Trophoblast cell (in vitro differentiated cells and primary cell): Measurements from ENCODE around the gene TFB1M.

Experiments
- DNase-seq, 2 donors: peaks; one replicate each; pipeline ENCODE4 v3.0.0-alpha.2; 2016
- H2AFZ ChIP-seq: 2 replicates; pipeline ENCODE4 v1.6.1; 2013; ENCODE audit warnings: low read length, moderate library complexity, mild to moderate bottlenecking; ENCODE audit not compliant: insufficient read depth, poor library complexity
- H2AK5ac ChIP-seq: 2 replicates; pipeline ENCODE4 v1.6.1; 2013; ENCODE audit warnings: mild to moderate bottlenecking, low read length
- H2BK120ac ChIP-seq: 2 replicates; pipeline ENCODE4 v1.6.1; 2013; ENCODE audit warnings: low read length, mild to moderate bottlenecking, moderate library complexity; ENCODE audit not compliant: insufficient read depth, poor library complexity
- H2BK12ac ChIP-seq: 2 replicates; pipeline ENCODE4 v1.6.1; 2013; ENCODE audit warnings: mild to moderate bottlenecking, low read length, moderate library complexity
- H2BK5ac ChIP-seq: 2 replicates; pipeline ENCODE4 v1.6.1; 2013; ENCODE audit warnings: low read length, low read depth, moderate library complexity, mild to moderate bottlenecking; ENCODE audit not compliant: poor library complexity
- H3K14ac ChIP-seq: 2 replicates; pipeline ENCODE4 v1.6.1; 2013; ENCODE audit warnings: mild to moderate bottlenecking, low read length
- H3K18ac ChIP-seq: 2 replicates; pipeline ENCODE4 v1.6.1; 2013; ENCODE audit warnings: mild to moderate bottlenecking, low read length
- H3K23ac ChIP-seq: 2 replicates; pipeline ENCODE4 v1.6.1; 2013; ENCODE audit warnings: low read length
- H3K27ac ChIP-seq: 2 replicates; pipeline ENCODE4 v1.5.1; 2013; ENCODE audit warnings: low read depth, mild to moderate bottlenecking, inconsistent platforms, low read length, moderate library complexity
- H3K27me3 ChIP-seq: 2 replicates; pipeline ENCODE4 v1.6.1; 2013; ENCODE audit warnings: inconsistent platforms, mild to moderate bottlenecking, low read length, moderate library complexity; ENCODE audit not compliant: insufficient read depth
- H3K36me3 ChIP-seq, 2 experiments: 1 replicate in 1 of 2; 2 replicates in 1 of 2; pipeline ENCODE4 v1.6.1; 2013; ENCODE audit warnings: low read length in 2 of 2, mild to moderate bottlenecking in 2 of 2, moderate library complexity in 1 of 2; ENCODE audit not compliant: insufficient read depth in 2 of 2, control insufficient read depth in 1 of 2
- H3K4ac ChIP-seq: 2 replicates; pipeline ENCODE4 v1.6.1; 2013; ENCODE audit warnings: low read depth, mild to moderate bottlenecking, low read length, moderate library complexity
- H3K4me1 ChIP-seq, 2 experiments: 1 replicate in 1 of 2; 2 replicates in 1 of 2; pipeline ENCODE4 v1.6.1; 2013; ENCODE audit warnings: low read length in 2 of 2, mild to moderate bottlenecking in 2 of 2, moderate library complexity in 1 of 2; ENCODE audit not compliant: insufficient read depth in 2 of 2, control insufficient read depth in 1 of 2
- H3K4me2 ChIP-seq: 2 replicates; pipeline ENCODE4 v1.6.1; 2013; ENCODE audit warnings: inconsistent platforms, mild to moderate bottlenecking, low read length, moderate library complexity
- H3K4me3 ChIP-seq: 2 replicates; pipeline ENCODE4 v1.5.1; 2013; ENCODE audit warnings: mild to moderate bottlenecking, low read depth, low read length, inconsistent platforms
- H3K79me1 ChIP-seq: one replicate; pipeline ENCODE4 v1.6.1; 2013; ENCODE audit warnings: low read length
- H3K79me2 ChIP-seq: 2 replicates; pipeline ENCODE4 v1.6.1; 2013; ENCODE audit warnings: low read length, mild to moderate bottlenecking; ENCODE audit not compliant: control insufficient read depth, insufficient read depth, poor library complexity
- H3K9ac ChIP-seq: 2 replicates; pipeline ENCODE4 v1.6.1; 2013; ENCODE audit warnings: mild to moderate bottlenecking, low read length
- H3K9me3 ChIP-seq: 2 replicates; pipeline ENCODE4 v1.6.1; 2013; ENCODE audit warnings: low read depth, mild to moderate bottlenecking, control low read depth, inconsistent platforms, low read length; ENCODE audit not compliant: insufficient read depth
- H4K12ac ChIP-seq: 2 replicates; pipeline ENCODE4 v1.6.1; 2013; ENCODE audit warnings: low read depth, mild to moderate bottlenecking, low read length, moderate library complexity
- H4K8ac ChIP-seq: 2 replicates; pipeline ENCODE4 v1.6.1; 2013; ENCODE audit warnings: low read depth, mild to moderate bottlenecking, low read length, moderate library complexity
- H4K91ac ChIP-seq: one replicate; pipeline ENCODE4 v1.6.1; 2013; ENCODE audit warnings: low read depth, mild to moderate bottlenecking, low read length, moderate library complexity
- WGBS: extraction: QIAGEN DNeasy Blood & Tissue Kit; methylation state at CpG from one replicate; pipeline ENCODE4 v1.1.7; 2013; ENCODE audit warnings: missing lambda C conversion rate; ENCODE audit not compliant: insufficient read length, insufficient coverage; ENCODE audit errors: extremely low coverage; 5-methylcytosine and 5-hydroxymethylcytosine counted together

TFB1M gene

DNA sequence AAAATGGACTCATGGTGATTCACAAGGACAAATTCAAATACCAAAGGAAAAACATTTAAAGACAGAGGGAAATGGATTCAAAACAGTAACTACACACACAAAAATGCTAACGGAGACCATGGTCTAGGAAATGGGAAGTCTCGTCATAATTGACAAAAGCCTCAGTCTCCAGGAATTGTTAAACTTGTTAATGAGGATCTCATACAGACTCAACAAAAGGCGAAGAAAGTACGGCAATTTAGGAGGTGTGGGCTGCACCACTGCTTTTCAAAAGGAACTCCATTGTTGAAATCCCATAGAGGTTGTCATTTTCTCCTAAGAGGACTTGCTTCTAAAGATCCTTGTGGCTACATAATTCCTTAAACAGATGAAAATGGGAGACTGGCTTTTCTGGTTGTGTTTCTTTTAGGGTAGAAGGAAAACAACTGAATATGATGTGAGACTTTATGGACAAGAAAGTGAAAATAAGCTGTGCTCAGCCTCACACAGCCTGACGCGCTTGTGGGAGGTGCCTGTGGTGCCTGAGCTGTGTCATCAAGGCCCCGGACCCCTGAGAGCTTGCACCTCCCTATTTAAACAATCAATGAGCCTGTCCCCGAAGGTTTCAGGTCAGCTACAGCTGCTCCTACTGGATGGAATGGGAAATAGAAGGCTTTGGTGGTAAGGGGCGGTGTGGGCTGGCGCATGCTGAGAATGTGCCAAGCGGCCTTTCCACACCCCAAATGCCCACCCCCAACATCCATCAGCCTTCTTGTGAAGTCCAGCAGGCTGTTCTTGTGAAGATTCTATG is 53.0 kb downstream of the TFB1M start:
- H3K27me3 ChIP-seq: no peaks in the 10 kb centered on the region
- no peak overlapping the region for H3K9ac ChIP-seq
- no peaks in the 10 kb centered on the region for H3K79me1 ChIP-seq
- H2BK5ac ChIP-seq: no peak overlapping the region
- H3K14ac ChIP-seq: no peak overlapping the region
- peaks cover 17 to 18% of the 10 kb centered on the region in 2 experiments for H3K36me3 ChIP-seq
- H2AK5ac ChIP-seq: no peak overlapping the region
- H2BK12ac ChIP-seq: no peak overlapping the region
- H3K4me3 ChIP-seq: no peak overlapping the region
- H3K4me2 ChIP-seq: no peak overlapping the region
- no peaks in the 10 kb centered on the region for H3K79me2 ChIP-seq
- H3K27ac ChIP-seq: no peak overlapping the region
- H3K4ac ChIP-seq: no peak overlapping the region
- H4K91ac ChIP-seq: no peak overlapping the region
- no peak overlapping the region for H4K8ac ChIP-seq
- H4K12ac ChIP-seq: no peak overlapping the region
- no peak overlapping the region for H3K23ac ChIP-seq
- no peaks in the 10 kb centered on the region for H3K9me3 ChIP-seq
- H2AFZ ChIP-seq: no peak overlapping the region
- no peak for DNase-seq
- WGBS: no CpG with 5 or more reads among the region's 11 CpGs
- H3K4me1 ChIP-seq: peaks cover 3% of the 10 kb centered on the region in 2 experiments
- H2BK120ac ChIP-seq: no peak overlapping the region
- H3K18ac ChIP-seq: no peak overlapping the region

GRCh38 chr6:155260686-155261085 is 53.6 kb downstream of the TFB1M start:
- no peak overlapping the region for H2AFZ ChIP-seq
- WGBS: no CpG with 5 or more reads among the region's 3 CpGs
- H3K23ac ChIP-seq: no peak overlapping the region
- H3K27ac ChIP-seq: no peak overlapping the region
- H3K79me2 ChIP-seq: no peaks in the 10 kb centered on the region
- no peaks in the 10 kb centered on the region for H3K27me3 ChIP-seq
- H3K4ac ChIP-seq: no peak overlapping the region
- H3K18ac ChIP-seq: no peak overlapping the region
- H3K4me3 ChIP-seq: no peak overlapping the region
- H4K12ac ChIP-seq: no peak overlapping the region
- H4K91ac ChIP-seq: no peak overlapping the region
- no peak overlapping the region for H2BK5ac ChIP-seq
- no peaks in the 10 kb centered on the region for H3K79me1 ChIP-seq
- DNase-seq: no peak
- H2BK120ac ChIP-seq: no peak overlapping the region
- H3K14ac ChIP-seq: no peak overlapping the region
- no peak overlapping the region for H2BK12ac ChIP-seq
- no peak overlapping the region for H3K9ac ChIP-seq
- no peak overlapping the region for H2AK5ac ChIP-seq
- no peak overlapping the region for H4K8ac ChIP-seq
- H3K4me2 ChIP-seq: no peak overlapping the region
- peaks cover 3% of the 10 kb centered on the region in 2 experiments for H3K4me1 ChIP-seq
- H3K9me3 ChIP-seq: no peaks in the 10 kb centered on the region
- H3K36me3 ChIP-seq: peaks cover 16 to 18% of the 10 kb centered on the region in 2 experiments

DNA sequence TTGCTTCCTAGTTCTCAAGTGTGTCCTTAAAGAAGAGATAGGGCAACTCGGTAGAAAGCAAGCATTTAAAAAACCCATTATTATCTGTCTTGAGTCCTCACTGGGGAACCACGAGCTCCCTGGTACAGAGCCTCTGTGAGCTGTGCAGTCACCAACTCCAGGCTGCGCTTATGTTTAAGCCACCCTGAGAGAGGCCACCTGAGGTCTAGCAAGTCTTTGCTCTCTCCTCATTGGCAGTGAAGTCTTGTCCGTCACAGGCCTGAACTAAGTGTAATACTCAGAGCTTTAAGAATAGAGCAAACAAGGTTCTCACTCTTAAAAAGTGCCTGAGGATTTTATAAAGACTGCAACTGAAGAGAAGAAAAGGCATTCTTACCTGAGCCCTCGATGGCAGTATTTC is 54.4 kb downstream of the TFB1M start:
- no peak overlapping the region for H2BK12ac ChIP-seq
- H2BK120ac ChIP-seq: no peak overlapping the region
- no peak overlapping the region for H2BK5ac ChIP-seq
- no peak overlapping the region for H3K18ac ChIP-seq
- H3K9ac ChIP-seq: no peak overlapping the region
- H4K91ac ChIP-seq: no peak overlapping the region
- no peak overlapping the region for H3K23ac ChIP-seq
- no peak overlapping the region for H3K4ac ChIP-seq
- no peak overlapping the region for H3K14ac ChIP-seq
- H2AK5ac ChIP-seq: no peak overlapping the region
- H4K8ac ChIP-seq: no peak overlapping the region
- H4K12ac ChIP-seq: no peak overlapping the region
- H3K79me2 ChIP-seq: no peaks in the 10 kb centered on the region
- H3K27me3 ChIP-seq: no peaks in the 10 kb centered on the region
- DNase-seq: no peak
- H3K4me2 ChIP-seq: no peak overlapping the region
- H3K36me3 ChIP-seq: peaks cover 14 to 18% of the 10 kb centered on the region in 2 experiments
- H2AFZ ChIP-seq: no peak overlapping the region
- H3K9me3 ChIP-seq: no peaks in the 10 kb centered on the region
- WGBS: no CpG with 5 or more reads among the region's 5 CpGs
- H3K27ac ChIP-seq: no peak overlapping the region
- no peaks in the 10 kb centered on the region for H3K79me1 ChIP-seq
- H3K4me1 ChIP-seq: peaks cover 3% of the 10 kb centered on the region in 2 experiments
- no peak overlapping the region for H3K4me3 ChIP-seq

DNA sequence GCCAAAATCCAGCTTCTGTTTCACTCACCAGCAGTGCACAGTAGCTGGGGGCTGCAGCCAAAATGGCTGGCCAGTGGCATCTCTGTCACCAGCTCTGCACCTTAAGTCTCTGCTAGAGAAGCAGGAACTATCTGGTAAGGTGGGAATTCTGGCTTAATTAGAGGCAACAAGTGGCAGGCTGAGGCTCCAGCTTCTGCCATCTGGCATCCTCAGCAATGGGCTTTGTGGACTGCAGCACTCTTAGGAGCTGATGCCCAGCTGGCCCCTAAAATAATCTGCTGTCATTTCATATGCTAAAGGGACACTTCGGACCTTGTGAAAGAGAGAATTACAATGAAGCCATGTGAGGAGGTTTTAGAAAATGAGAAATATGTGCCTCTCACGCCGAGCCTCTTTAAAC is 55.1 kb downstream of the TFB1M start:
- no peak overlapping the region for H3K4ac ChIP-seq
- WGBS: no CpG with 5 or more reads among the region's 3 CpGs
- H3K36me3 ChIP-seq: peaks cover 14 to 22% of the 10 kb centered on the region in 2 experiments
- H2BK12ac ChIP-seq: no peak overlapping the region
- H2BK5ac ChIP-seq: no peak overlapping the region
- H3K4me2 ChIP-seq: no peak overlapping the region
- H3K9me3 ChIP-seq: no peaks in the 10 kb centered on the region
- H3K14ac ChIP-seq: no peak overlapping the region
- no peak overlapping the region for H3K4me3 ChIP-seq
- no peaks in the 10 kb centered on the region for H3K27me3 ChIP-seq
- H2AK5ac ChIP-seq: no peak overlapping the region
- H2AFZ ChIP-seq: no peak overlapping the region
- H3K23ac ChIP-seq: no peak overlapping the region
- H4K91ac ChIP-seq: no peak overlapping the region
- no peak overlapping the region for H3K27ac ChIP-seq
- H4K8ac ChIP-seq: no peak overlapping the region
- H3K79me1 ChIP-seq: no peaks in the 10 kb centered on the region
- H2BK120ac ChIP-seq: no peak overlapping the region
- H3K9ac ChIP-seq: no peak overlapping the region
- no peaks in the 10 kb centered on the region for H3K79me2 ChIP-seq
- no peak for DNase-seq
- no peak overlapping the region for H3K18ac ChIP-seq
- no peak overlapping the region for H4K12ac ChIP-seq
- H3K4me1 ChIP-seq: peaks cover 3 to 4% of the 10 kb centered on the region in 2 experiments
